Gastrocnemius medialis (tissue), 4 donors: Measurements from ENCODE around the gene CDK14.

Source experiments
- POLR2A ChIP-seq, 2 donors: fragments of 450-650 bp; IDR thresholded peaks; one replicate each; pipeline ENCODE4 v1.6.1; 2017; ENCODE audit warnings: antibody characterized with exemption in 2 of 2, mild to moderate bottlenecking in 2 of 2, moderate library complexity in 2 of 2
- TF ChIP-seq, protein P1 (sequence below), 5 experiments: fragments of 450-650 bp in 3 of 5; fragments of 200-600 bp in 2 of 5; sonication (generic) in 2 of 5; IDR thresholded peaks in 4 of 5; conservative IDR thresholded peaks in 1 of 5; 1 replicate in 4 of 5; 2 replicates in 1 of 5; pipeline ENCODE4 v1.5.1; 2016 to 2019; ENCODE audit warnings: antibody characterized with exemption in 5 of 5, mild to moderate bottlenecking in 3 of 5, moderate library complexity in 3 of 5

DNA sequence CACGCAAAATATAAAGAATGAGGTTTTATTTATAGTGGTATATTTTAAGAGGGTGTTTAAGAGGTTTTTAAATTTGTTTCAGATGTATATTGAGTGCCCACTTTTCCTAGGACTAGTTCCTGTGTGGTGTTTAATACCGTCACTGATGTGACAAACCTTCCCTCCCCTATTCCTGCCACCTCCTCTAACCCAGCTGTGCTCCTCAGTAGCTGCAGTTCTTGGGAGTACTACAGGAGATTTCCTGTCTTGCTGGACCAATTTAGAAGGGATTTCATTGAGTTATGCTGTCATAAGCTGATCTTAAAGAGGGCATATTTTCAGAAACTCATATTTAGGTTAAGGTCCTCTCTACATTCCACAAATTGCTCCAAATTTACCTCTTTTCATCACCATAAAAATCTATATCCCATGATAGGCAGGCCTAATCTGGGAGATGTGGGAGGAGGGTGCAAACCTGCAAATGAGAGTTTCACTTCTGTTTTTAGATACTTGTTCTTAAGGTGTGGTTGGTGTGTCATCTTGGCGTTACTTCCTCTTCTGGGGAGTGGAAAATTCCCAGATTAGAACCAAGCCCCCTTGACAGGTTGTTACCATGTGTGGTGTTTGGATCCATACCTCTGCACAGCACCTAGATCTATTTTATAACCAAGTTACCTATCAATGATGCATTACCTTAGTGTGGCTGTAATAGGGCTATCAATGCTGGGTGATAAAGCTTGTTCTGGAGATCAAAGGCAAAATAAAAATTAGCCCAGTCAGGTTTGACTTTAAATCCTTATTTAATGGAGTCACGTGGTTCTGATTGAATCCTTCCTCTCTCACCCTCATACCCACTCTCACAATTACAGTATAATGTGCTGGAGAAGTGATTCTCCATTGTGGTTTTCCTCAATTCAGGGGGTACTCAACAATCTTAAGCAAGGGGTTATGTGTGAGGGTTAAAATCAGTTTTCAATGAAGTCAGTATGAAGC is 141.1 kb downstream of the CDK14 start:
- TF ChIP-seq, protein P1, sequence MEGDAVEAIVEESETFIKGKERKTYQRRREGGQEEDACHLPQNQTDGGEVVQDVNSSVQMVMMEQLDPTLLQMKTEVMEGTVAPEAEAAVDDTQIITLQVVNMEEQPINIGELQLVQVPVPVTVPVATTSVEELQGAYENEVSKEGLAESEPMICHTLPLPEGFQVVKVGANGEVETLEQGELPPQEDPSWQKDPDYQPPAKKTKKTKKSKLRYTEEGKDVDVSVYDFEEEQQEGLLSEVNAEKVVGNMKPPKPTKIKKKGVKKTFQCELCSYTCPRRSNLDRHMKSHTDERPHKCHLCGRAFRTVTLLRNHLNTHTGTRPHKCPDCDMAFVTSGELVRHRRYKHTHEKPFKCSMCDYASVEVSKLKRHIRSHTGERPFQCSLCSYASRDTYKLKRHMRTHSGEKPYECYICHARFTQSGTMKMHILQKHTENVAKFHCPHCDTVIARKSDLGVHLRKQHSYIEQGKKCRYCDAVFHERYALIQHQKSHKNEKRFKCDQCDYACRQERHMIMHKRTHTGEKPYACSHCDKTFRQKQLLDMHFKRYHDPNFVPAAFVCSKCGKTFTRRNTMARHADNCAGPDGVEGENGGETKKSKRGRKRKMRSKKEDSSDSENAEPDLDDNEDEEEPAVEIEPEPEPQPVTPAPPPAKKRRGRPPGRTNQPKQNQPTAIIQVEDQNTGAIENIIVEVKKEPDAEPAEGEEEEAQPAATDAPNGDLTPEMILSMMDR (IDR thresholded peaks at IDR 0.05 in 4 of 5, conservative IDR thresholded peaks at IDR 0.05 in 1 of 5): no peak
- TF ChIP-seq POLR2A (IDR thresholded peaks at IDR 0.05): no peak
